ENCODE results near the gene SEC22A.

GRCh38 chr3:123295171-123295900, 93.6 kb downstream of the SEC22A start:
- no peak for TF ChIP-seq POLR2A (IDR thresholded peaks at IDR 0.05)
- TF ChIP-seq CTCF (IDR thresholded peaks at IDR 0.05) = no peak
